ENCODE data around the gene ANAPC4. TPM values are rescaled to one million over a fixed set of nuclear protein-coding genes. Genes with fewer than 3 reads are reported as not detected.

ANAPC4 gene
- total RNA-seq, 1 experiment from 2014 or later, result 42.8 TPM

GRCh38 chr4:25424539-25425228, 47.6 kb downstream of the ANAPC4 start:
- POLR2A ChIA-PET (ENCODE audit: low non-redundant PET), result no interaction called here
- Histone ChIP-seq H3K27ac (ENCODE audit: low read depth, low read length, poor library complexity, severe bottlenecking) (no peak overlapping the region), H3K27me3 (replicated peaks; ENCODE audit: insufficient read depth, low read depth, low read length, poor library complexity) (no peaks in the 10 kb centered on the region), H3K36me3 (ENCODE audit: insufficient read depth, low read length, poor library complexity, severe bottlenecking) (no peaks in the 10 kb centered on the region), H3K9me3 (ENCODE audit: low read depth, low read length, poor library complexity, severe bottlenecking) (no peaks in the 10 kb centered on the region), H3K4me1 (ENCODE audit: insufficient read depth, low read length, poor library complexity, severe bottlenecking) (no peaks in the 10 kb centered on the region), H3K4me3 (ENCODE audit: low read depth, low read length, poor library complexity, severe bottlenecking) (no peak overlapping the region)
- BruUV-seq (replicated peaks), result no TSS peak
- CTCF ChIA-PET, result no interaction called here
- intact Hi-C loops (cut with micrococcal nuclease; ENCODE audit: unreplicated experiment), result no loop called here
- TF ChIP-seq EZH2 (IDR thresholded peaks at IDR 0.05; ENCODE audit: borderline replicate concordance, low read depth, low read length, poor library complexity, severe bottlenecking), result no peak
- TF ChIP-seq CTCF (conservative IDR thresholded peaks at IDR 0.05; ENCODE audit: low read depth, low read length), result no peak
- no peak for DNase-seq (ENCODE audit: low spot score)

- Histone ChIP-seq H3K4me3 (ENCODE audit: low read depth, low read length, poor library complexity, severe bottlenecking) (no peak overlapping the region), H3K27ac (ENCODE audit: low read depth, low read length, poor library complexity, severe bottlenecking) (no peak overlapping the region), H3K27me3 (replicated peaks; ENCODE audit: insufficient read depth, low read depth, low read length, poor library complexity) (no peaks in the 10 kb centered on the region), H3K36me3 (ENCODE audit: insufficient read depth, low read length, poor library complexity, severe bottlenecking) (no peaks in the 10 kb centered on the region), H3K9me3 (ENCODE audit: low read depth, low read length, poor library complexity, severe bottlenecking) (no peaks in the 10 kb centered on the region), H3K4me1 (ENCODE audit: insufficient read depth, low read length, poor library complexity, severe bottlenecking) (no peaks in the 10 kb centered on the region)
- POLR2A ChIA-PET (ENCODE audit: low non-redundant PET), result no interaction called here
- CTCF ChIA-PET, result no interaction called here
- no peak for TF ChIP-seq CTCF (conservative IDR thresholded peaks at IDR 0.05; ENCODE audit: low read depth, low read length)
- no peak for TF ChIP-seq EZH2 (IDR thresholded peaks at IDR 0.05; ENCODE audit: borderline replicate concordance, low read depth, low read length, poor library complexity, severe bottlenecking)
- intact Hi-C loops (cut with micrococcal nuclease; ENCODE audit: unreplicated experiment), result no loop called here
- BruUV-seq (replicated peaks), result no TSS peak
- no peak for DNase-seq (ENCODE audit: low spot score)
Observed at GRCh38 chr4:25425361-25425760, 48.3 kb downstream of the ANAPC4 start.

- Histone ChIP-seq H3K36me3 (ENCODE audit: insufficient read depth, low read length, poor library complexity, severe bottlenecking) (no peaks in the 10 kb centered on the region), H3K4me3 (ENCODE audit: low read depth, low read length, poor library complexity, severe bottlenecking) (no peak overlapping the region), H3K4me1 (ENCODE audit: insufficient read depth, low read length, poor library complexity, severe bottlenecking) (no peaks in the 10 kb centered on the region), H3K9me3 (ENCODE audit: low read depth, low read length, poor library complexity, severe bottlenecking) (no peaks in the 10 kb centered on the region), H3K27me3 (replicated peaks; ENCODE audit: insufficient read depth, low read depth, low read length, poor library complexity) (no peaks in the 10 kb centered on the region), H3K27ac (ENCODE audit: low read depth, low read length, poor library complexity, severe bottlenecking) (no peak overlapping the region)
- intact Hi-C loops (cut with micrococcal nuclease; ENCODE audit: unreplicated experiment), result no loop called here
- no peak for DNase-seq (ENCODE audit: low spot score)
- CTCF ChIA-PET, result no interaction called here
- TF ChIP-seq EZH2 (IDR thresholded peaks at IDR 0.05; ENCODE audit: borderline replicate concordance, low read depth, low read length, poor library complexity, severe bottlenecking), result no peak
- BruUV-seq (replicated peaks), result no TSS peak
- POLR2A ChIA-PET (ENCODE audit: low non-redundant PET), result no interaction called here
Observed at GRCh38 chr4:25427871-25428270, 50.8 kb downstream of the ANAPC4 start.

- H3K27ac ChIP-seq (ENCODE audit: low read depth, low read length, poor library complexity, severe bottlenecking), result no peak overlapping the region
- BruUV-seq (replicated peaks), result no TSS peak
- no peaks in the 10 kb centered on the region for H3K4me1 ChIP-seq (ENCODE audit: insufficient read depth, low read length, poor library complexity, severe bottlenecking)
- no peaks in the 10 kb centered on the region for H3K9me3 ChIP-seq (ENCODE audit: low read depth, low read length, poor library complexity, severe bottlenecking)
- H3K4me3 ChIP-seq (ENCODE audit: low read depth, low read length, poor library complexity, severe bottlenecking), result no peak overlapping the region
- DNase-seq (ENCODE audit: low spot score), result no peak
- intact Hi-C loops (cut with micrococcal nuclease; ENCODE audit: unreplicated experiment), result no loop called here
- ChIA-PET POLR2A (ENCODE audit: low non-redundant PET) (no interaction called here), CTCF (no interaction called here)
- H3K27me3 ChIP-seq (replicated peaks; ENCODE audit: insufficient read depth, low read depth, low read length, poor library complexity), result no peaks in the 10 kb centered on the region
- no peaks in the 10 kb centered on the region for H3K36me3 ChIP-seq (ENCODE audit: insufficient read depth, low read length, poor library complexity, severe bottlenecking)
- no peak for TF ChIP-seq EZH2 (IDR thresholded peaks at IDR 0.05; ENCODE audit: borderline replicate concordance, low read depth, low read length, poor library complexity, severe bottlenecking)
- TF ChIP-seq CTCF (conservative IDR thresholded peaks at IDR 0.05; ENCODE audit: low read depth, low read length), result no peak
Observed at GRCh38 chr4:25430630-25431029, 53.6 kb downstream of the ANAPC4 start.
